Spleen (tissue), 3 donors: ENCODE measurements around the gene ADGRB2.

Experiments
- POLR2A ChIP-seq, 3 donors: fragments of 450-650 bp; IDR thresholded peaks; one replicate each; pipeline ENCODE4 v1.5.1; 2017; ENCODE audit warnings: antibody characterized with exemption in 3 of 3, mild to moderate bottlenecking in 1 of 3
- POLR2AphosphoS5 ChIP-seq, 3 donors: sonication (generic); formaldehyde crosslinking; IDR thresholded peaks; one replicate each; pipeline ENCODE4 v1.5.1; 2017; ENCODE audit warnings: antibody characterized with exemption in 3 of 3

- TF ChIP-seq POLR2A (IDR thresholded peaks at IDR 0.05), result no peak
- TF ChIP-seq POLR2AphosphoS5 (IDR thresholded peaks at IDR 0.05), result no peak
These were observed 6.9 kb downstream of the ADGRB2 start for GRCh38 chr1:31757204-31757679.
